ENCODE results near the gene GTF2IRD1.
"Not testable (repeated sequence)": the region's sequence is repeated elsewhere in the genome, so short reads cannot be mapped to it uniquely, and the experiment has no call there.

The GTF2IRD1 gene

GRCh38 chr7:74430961-74431466, 22.7 kb upstream of the GTF2IRD1 start:
- DNase-seq (ENCODE audit: low read depth) = no peak

- DNase-seq (ENCODE audit: low read depth) = not testable (repeated sequence)
Measured at GRCh38 chr7:74437291-74437571, 16.5 kb upstream of the GTF2IRD1 start.

- no peak for DNase-seq (ENCODE audit: low read depth)
Measured at GRCh38 chr7:74438327-74438726, 15.4 kb upstream of the GTF2IRD1 start.

GRCh38 chr7:74439541-74439940, 14.2 kb upstream of the GTF2IRD1 start:
- DNase-seq (ENCODE audit: low read depth) = no peak

- not testable (repeated sequence) for DNase-seq (ENCODE audit: low read depth)
Measured at GRCh38 chr7:74440143-74440542, 13.6 kb upstream of the GTF2IRD1 start.

GRCh38 chr7:74441801-74442200, 11.9 kb upstream of the GTF2IRD1 start:
- DNase-seq (ENCODE audit: low read depth) = no peak

- DNase-seq (ENCODE audit: low read depth) = no peak
Measured at GRCh38 chr7:74443543-74444247, 10.0 kb upstream of the GTF2IRD1 start.

GRCh38 chr7:74449144-74449543, 4.6 kb upstream of the GTF2IRD1 start:
- DNase-seq (ENCODE audit: low read depth) = no peak

GRCh38 chr7:74449809-74450397, 3.8 kb upstream of the GTF2IRD1 start:
- DNase-seq (ENCODE audit: low read depth) = no peak

GRCh38 chr7:74452748-74453321, 871 bp upstream of the GTF2IRD1 start:
- no peak for DNase-seq (ENCODE audit: low read depth)

- no peak for DNase-seq (ENCODE audit: low read depth)
Measured at GRCh38 chr7:74454021-74454924, 567 bp downstream of the GTF2IRD1 start.

- DNase-seq (ENCODE audit: low read depth) = no peak
Measured at GRCh38 chr7:74454925-74455288, 1.2 kb downstream of the GTF2IRD1 start.

GRCh38 chr7:74455291-74455804, 1.6 kb downstream of the GTF2IRD1 start:
- DNase-seq (ENCODE audit: low read depth) = no peak

GRCh38 chr7:74455928-74456327, 2.2 kb downstream of the GTF2IRD1 start:
- no peak for DNase-seq (ENCODE audit: low read depth)

- DNase-seq (ENCODE audit: low read depth) = no peak
Measured at GRCh38 chr7:74457007-74457406, 3.3 kb downstream of the GTF2IRD1 start.

- DNase-seq (ENCODE audit: low read depth) = no peak
Measured at GRCh38 chr7:74461970-74462706, 8.4 kb downstream of the GTF2IRD1 start.

GRCh38 chr7:74462707-74463100, 9.0 kb downstream of the GTF2IRD1 start:
- no peak for DNase-seq (ENCODE audit: low read depth)

- no peak for DNase-seq (ENCODE audit: low read depth)
Measured at GRCh38 chr7:74464931-74465886, 11.5 kb downstream of the GTF2IRD1 start.

GRCh38 chr7:74466196-74466813, 12.6 kb downstream of the GTF2IRD1 start:
- DNase-seq (ENCODE audit: low read depth) = no peak

GRCh38 chr7:74467876-74468275, 14.2 kb downstream of the GTF2IRD1 start:
- DNase-seq (ENCODE audit: low read depth) = no peak

Measured in non-pigmented ciliary epithelial cell (primary cell).